OCI-LY1 (cell line): ENCODE data around the gene GOSR2.

ENCODE experiments used
- EZH2 ChIP-seq: fragments of 200-600 bp; sonication (generic), shearing (Covaris generic); IDR thresholded peaks from 2 replicates; pipeline ENCODE4 v1.8.0; 2017; ENCODE audit warnings: borderline replicate concordance, mixed run types, mild to moderate bottlenecking, antibody characterized with exemption, low read length, moderate library complexity, mixed read lengths
- TF ChIP-seq, protein P1 (sequence below): fragments of 200-600 bp; sonication (generic), shearing (Covaris generic); IDR thresholded peaks from 2 replicates; pipeline ENCODE4 v1.5.1; 2017; ENCODE audit warnings: mild to moderate bottlenecking, antibody characterized with exemption, low read length, moderate library complexity, mixed read lengths

DNA sequence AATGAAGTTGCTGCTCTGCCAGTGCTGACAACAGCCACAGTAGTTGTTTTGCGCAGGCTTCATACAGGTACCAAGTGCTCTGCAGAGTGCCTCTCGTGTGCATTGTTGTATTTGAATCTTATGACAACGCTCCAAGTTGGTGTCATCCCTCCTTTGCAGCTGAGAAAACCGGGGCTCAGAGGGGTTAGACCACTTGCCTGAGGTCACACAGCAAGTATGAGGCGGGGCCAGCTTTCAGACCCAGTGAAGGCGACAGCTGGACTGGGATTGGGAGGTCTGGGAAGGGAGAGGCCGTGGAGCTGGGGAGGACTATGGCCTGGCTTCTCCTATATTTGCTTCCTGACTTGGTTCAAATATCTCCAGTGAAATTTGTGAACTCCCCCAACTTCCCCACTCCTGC, 38.4 kb upstream of the GOSR2 start:
- TF ChIP-seq, protein P1, sequence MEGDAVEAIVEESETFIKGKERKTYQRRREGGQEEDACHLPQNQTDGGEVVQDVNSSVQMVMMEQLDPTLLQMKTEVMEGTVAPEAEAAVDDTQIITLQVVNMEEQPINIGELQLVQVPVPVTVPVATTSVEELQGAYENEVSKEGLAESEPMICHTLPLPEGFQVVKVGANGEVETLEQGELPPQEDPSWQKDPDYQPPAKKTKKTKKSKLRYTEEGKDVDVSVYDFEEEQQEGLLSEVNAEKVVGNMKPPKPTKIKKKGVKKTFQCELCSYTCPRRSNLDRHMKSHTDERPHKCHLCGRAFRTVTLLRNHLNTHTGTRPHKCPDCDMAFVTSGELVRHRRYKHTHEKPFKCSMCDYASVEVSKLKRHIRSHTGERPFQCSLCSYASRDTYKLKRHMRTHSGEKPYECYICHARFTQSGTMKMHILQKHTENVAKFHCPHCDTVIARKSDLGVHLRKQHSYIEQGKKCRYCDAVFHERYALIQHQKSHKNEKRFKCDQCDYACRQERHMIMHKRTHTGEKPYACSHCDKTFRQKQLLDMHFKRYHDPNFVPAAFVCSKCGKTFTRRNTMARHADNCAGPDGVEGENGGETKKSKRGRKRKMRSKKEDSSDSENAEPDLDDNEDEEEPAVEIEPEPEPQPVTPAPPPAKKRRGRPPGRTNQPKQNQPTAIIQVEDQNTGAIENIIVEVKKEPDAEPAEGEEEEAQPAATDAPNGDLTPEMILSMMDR, result no peak
- no peak for TF ChIP-seq EZH2
